HG02759 (cell line): Measurements from ENCODE around the gene SIRT2.
"Not testable (repeated sequence)": the region's sequence is repeated elsewhere in the genome, so short reads cannot be mapped to it uniquely, and the experiment has no call there.

Source experiments
- ATAC-seq: cut with Tn5 transposase; IDR thresholded peaks from one replicate; pipeline ENCODE4 v1.9.1; 2021; ENCODE audit warnings: mild to moderate bottlenecking, moderate library complexity; ENCODE audit not compliant: unreplicated experiment

Gene SIRT2

GRCh38 chr19:38898788-38899446 is 501 bp downstream of the SIRT2 start:
- ATAC-seq = no peak

- ATAC-seq = no peak
Measured at GRCh38 chr19:38894968-38895367, 4.5 kb downstream of the SIRT2 start.

- ATAC-seq = no peak
Measured at GRCh38 chr19:38893341-38893771, 6.1 kb downstream of the SIRT2 start.

- ATAC-seq = no peak
Measured at GRCh38 chr19:38892841-38893240, 6.6 kb downstream of the SIRT2 start.

GRCh38 chr19:38891771-38892170 is 7.6 kb downstream of the SIRT2 start:
- ATAC-seq = no peak

DNA sequence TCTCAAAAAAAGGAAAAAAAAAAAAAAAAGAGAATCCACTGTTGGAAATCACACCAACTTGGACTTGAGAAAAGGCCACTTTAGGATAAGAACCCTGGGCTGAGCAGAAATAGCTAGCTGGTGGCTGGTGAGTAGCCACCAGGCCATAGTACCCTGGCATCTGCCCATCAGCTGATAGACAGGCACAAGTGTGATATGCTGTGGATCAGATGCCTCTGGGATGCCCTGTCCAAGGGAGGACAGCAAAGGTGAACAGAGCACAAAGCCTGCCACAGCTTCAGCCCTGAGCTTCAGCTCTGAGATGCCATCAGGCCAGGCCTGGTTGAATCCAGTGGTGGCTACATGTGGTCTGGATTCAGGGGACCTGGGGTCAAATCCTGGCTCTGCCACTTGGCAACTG is 8.7 kb downstream of the SIRT2 start:
- no peak for ATAC-seq

- ATAC-seq = no peak
Measured at GRCh38 chr19:38889803-38890202, 9.6 kb downstream of the SIRT2 start.

GRCh38 chr19:38888876-38889275 is 10.5 kb downstream of the SIRT2 start:
- no peak for ATAC-seq

DNA sequence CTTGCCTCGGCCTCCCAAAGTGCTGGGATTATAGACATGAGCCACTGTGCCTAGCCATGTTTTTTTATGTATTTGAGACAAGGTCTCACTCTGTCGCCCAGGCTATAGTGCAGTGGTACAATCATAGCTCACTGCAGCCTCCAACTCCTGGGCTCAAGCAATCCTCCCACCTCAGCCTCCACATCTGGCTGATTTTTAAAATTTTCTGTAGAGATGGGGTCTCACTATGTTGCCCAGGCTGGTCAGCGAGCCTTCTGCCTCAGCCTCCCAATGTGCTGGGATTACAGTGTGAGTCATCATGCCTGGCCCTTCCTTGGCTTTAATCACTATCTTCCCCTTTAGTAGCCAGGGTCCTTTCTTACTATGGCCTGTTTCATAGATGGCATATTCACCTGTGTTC is 14.7 kb downstream of the SIRT2 start:
- ATAC-seq = not testable (repeated sequence)

DNA sequence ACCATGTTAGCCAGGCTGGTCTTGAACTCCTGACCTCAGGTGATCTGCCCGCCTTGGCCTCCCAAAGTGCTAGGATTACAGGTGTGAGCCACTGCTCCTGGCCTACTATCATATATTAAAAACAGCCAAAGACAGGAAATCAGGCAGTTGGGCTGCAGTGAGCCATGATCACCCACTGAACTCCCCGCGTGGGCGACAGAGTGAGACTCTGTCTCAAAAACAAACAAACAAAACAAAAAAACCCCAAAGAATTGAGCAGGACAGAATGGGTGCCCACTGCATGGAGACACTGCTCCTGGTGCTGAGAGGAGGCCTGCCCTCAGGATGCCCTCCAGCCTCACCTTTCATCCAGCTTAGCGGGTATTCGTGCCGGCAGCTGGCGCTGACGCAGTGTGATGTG is 16.1 kb downstream of the SIRT2 start:
- ATAC-seq = no peak

- no peak for ATAC-seq
Measured at GRCh38 chr19:38880882-38881609, 18.4 kb downstream of the SIRT2 start.

DNA sequence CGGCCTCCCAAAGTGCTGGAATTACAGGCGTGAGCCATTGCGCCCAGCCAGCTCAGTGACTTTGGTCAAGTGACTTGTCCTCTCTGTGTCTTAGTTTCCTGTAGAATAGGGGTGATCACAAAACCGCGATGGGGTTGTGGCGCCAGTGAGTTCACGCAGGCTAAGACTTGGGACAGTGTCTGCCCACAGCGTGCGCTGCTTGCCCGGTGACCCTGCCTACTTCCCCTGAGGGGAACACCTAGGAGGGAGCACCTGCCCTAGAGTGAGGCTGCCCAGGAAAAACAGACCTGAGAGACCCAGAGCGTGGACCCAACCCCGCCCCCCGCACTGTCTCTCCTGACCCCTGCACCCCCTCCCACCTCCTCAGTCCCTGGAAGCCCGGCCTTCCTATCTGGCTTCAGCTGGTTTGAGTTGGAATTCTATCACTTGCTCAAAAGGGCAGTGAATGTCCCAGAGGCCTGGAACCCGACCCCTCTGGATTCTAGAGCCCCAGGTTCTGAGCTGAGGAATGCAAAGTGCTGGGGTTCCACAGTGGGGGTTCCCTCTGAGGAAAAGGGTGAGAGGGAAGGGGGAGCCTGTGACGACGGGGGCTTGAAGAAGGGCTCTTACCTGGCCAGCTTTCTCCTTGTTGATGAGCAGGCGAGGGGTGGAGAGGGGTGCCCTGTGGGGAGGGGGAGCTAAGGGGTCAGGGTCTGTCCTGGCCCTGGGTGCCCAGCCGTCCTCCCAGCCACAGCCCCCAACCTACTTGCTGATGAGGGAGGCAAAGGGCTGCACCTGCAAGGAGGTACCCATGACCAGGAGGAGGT is 19.1 kb downstream of the SIRT2 start:
- no peak for ATAC-seq

GRCh38 chr19:38879400-38879751 is 20.0 kb downstream of the SIRT2 start:
- ATAC-seq = no peak

GRCh38 chr19:38878575-38879399 is 20.6 kb downstream of the SIRT2 start:
- no peak for ATAC-seq

DNA sequence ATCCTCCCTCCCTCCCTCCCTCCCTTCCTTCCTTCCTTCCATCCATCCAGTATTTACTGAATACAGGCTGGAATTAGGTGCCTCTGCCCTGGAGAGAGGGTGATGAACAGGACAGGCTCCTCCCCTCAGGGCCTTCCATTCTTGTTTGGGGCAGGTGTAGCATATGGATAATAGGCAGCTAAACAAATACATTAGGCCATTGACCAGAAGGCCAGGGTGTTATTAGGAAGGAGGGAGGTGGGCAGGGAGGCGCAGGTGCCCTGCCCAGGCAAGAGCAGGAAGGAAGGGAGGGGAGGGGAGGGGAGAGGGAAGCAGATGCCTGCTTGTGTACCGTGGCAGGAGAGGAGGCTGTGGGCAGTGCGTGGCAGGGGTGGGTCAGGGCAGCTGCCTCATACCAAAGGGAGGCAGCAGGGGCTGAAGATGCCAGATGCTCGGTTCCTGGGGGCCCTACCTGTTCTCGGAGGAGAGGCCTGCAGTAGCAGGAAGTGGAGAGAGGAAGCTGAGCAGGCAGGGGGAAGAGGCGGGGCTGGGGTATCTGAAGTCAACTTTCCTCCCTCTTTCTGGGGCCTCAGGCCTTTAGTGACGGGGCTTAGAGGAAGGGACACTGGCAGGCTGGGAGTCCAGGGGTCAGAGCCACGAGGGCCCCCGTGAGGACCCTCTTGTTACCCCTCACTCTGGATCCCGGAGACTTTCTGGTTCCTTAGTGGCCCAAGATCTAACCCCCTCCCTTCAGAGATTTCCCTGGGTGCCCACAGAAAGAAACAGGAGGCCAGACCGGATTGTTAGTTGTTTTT is 21.4 kb downstream of the SIRT2 start, which contains the start of gene RINL:
Gene RINL, minus strand, starts transcription at position 495 of the 794 bp plus-strand sequence. CDS start 1,533 bp downstream, outside the sequence.
- ATAC-seq = peak; percentile 71

DNA sequence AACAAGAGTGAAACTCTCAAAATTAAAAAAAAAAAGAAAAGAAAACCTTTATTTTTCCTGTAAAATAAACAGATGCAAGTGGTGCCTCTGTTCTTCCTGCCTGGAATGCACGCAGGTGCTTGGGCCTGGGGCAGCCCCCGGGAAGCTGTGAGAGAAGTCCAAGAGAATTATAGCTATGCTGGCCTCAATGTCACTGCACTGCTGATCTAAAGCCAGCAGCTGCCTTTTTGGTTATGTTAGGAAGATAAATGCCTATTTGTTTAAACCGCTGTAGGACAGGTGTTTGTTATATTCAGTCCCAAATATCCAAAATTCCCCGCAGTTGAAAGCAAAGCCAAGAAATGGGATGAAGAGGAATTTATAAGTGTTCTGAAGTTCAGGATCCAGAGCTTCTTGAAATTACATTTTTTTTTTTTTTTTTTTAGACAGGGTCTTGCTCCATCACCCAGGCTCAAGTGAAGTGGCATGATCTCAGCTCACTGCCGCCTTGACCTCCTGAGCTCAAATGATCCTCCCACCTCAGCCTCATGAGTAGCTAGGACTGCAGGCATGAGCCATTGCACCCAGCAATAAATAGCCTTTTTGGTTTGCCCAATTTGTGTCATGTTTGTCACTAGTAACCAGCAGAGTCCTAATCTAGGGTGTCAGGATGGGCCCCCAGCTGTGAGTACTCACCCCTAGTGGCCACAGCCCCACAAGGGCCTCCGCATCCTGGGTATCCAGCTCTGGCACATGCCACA is 23.6 kb downstream of the SIRT2 start:
- no peak for ATAC-seq

- ATAC-seq = not testable (repeated sequence)
Measured at GRCh38 chr19:38873400-38873799, 26.0 kb downstream of the SIRT2 start.

DNA sequence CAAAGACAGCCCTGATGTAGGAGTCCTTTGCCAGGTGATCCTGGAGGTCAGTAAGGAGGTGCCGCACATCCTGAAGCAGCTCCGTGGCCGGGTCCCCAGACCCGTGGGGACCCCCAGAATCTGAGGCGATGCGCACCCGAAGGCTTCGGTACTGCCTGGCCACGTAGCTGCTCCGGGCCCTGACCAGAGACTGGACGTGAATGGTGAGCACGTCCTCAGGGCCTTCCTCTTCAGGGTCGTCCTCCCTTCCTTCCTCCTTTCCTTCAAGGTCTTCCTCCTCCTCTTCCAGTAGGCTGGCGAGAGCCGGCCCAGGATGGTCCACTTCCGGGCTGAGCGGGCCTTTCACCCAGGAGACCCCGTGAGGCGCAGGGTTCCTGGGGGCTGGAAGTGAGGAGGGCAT is 28.8 kb downstream of the SIRT2 start:
- ATAC-seq = no peak
